Loucy (cell line): ENCODE data around the gene CFAP90.
A peak's percentile ranks its signal among the peaks of the same experiment; 100 is the strongest.

Experiments
- H2AFZ ChIP-seq: fragments of 200-600 bp; sonication (generic); 2 replicates; pipeline ENCODE4 v1.6.0; 2016; ENCODE audit warnings: antibody characterized with exemption, mild to moderate bottlenecking, low read length, moderate library complexity
- H3F3A ChIP-seq: fragments of 200-600 bp; 2 replicates; pipeline ENCODE4 v1.6.0; 2016; ENCODE audit warnings: antibody characterized with exemption, low read depth, mild to moderate bottlenecking
- H3K27me3 ChIP-seq: fragments of 200-600 bp; sonication (generic); 2 replicates; pipeline ENCODE4 v1.6.1; 2014; ENCODE audit warnings: low read length, mild to moderate bottlenecking; ENCODE audit not compliant: insufficient read depth, poor library complexity, severe bottlenecking
- H3K36me3 ChIP-seq: fragments of 200-600 bp; sonication (generic); 2 replicates; pipeline ENCODE4 v1.6.1; 2016; ENCODE audit warnings: low read length; ENCODE audit not compliant: insufficient read depth
- H3K4me1 ChIP-seq: fragments of 200-600 bp; sonication (generic); 2 replicates; pipeline ENCODE4 v1.5.1; 2014; ENCODE audit warnings: low read length, mild to moderate bottlenecking; ENCODE audit not compliant: insufficient read depth, poor library complexity, severe bottlenecking
- H3K4me2 ChIP-seq: fragments of 200-600 bp; sonication (generic); 2 replicates; pipeline ENCODE4 v1.6.0; 2014; ENCODE audit warnings: antibody characterized with exemption, low read length, low read depth, mild to moderate bottlenecking; ENCODE audit not compliant: poor library complexity, severe bottlenecking
- H3K4me3 ChIP-seq: fragments of 200-600 bp; sonication (generic); 2 replicates; pipeline ENCODE4 v1.5.1; 2014; ENCODE audit warnings: low read length, mild to moderate bottlenecking, mixed read lengths; ENCODE audit not compliant: poor library complexity, severe bottlenecking
- H3K79me2 ChIP-seq: fragments of 200-600 bp; sonication (generic); 2 replicates; pipeline ENCODE4 v1.6.1; 2014; ENCODE audit warnings: low read length; ENCODE audit not compliant: insufficient read depth
- H3K9ac ChIP-seq: fragments of 200-600 bp; sonication (generic); 2 replicates; pipeline ENCODE4 v1.6.0; 2014; ENCODE audit warnings: mild to moderate bottlenecking, low read depth, low read length, moderate library complexity; ENCODE audit not compliant: poor library complexity, severe bottlenecking
- H3K9me2 ChIP-seq: fragments of 200-600 bp; sonication (generic); replicated peaks from 2 replicates; pipeline ENCODE4 v1.6.1; 2016; ENCODE audit warnings: low read depth, low read length, mixed read lengths
- H3K9me3 ChIP-seq: fragments of 200-600 bp; sonication (generic); 2 replicates; pipeline ENCODE4 v1.6.1; 2014; ENCODE audit warnings: mild to moderate bottlenecking, antibody characterized with exemption, low read length, low read depth; ENCODE audit not compliant: insufficient read depth
- H4K20me1 ChIP-seq: fragments of 200-600 bp; sonication (generic); 2 replicates; pipeline ENCODE4 v1.6.0; 2014; ENCODE audit warnings: antibody characterized with exemption, low read length, mild to moderate bottlenecking; ENCODE audit not compliant: insufficient read depth, poor library complexity, severe bottlenecking
- EZH2phosphoT487 ChIP-seq: fragments of 200-600 bp; IDR thresholded peaks from 2 replicates; pipeline ENCODE4 v1.6.1; 2018; ENCODE audit warnings: antibody characterized with exemption, mild to moderate bottlenecking, moderate library complexity, borderline replicate concordance
- TF ChIP-seq, protein P1 (sequence below): fragments of 200-600 bp; sonication (generic); conservative IDR thresholded peaks from 2 replicates; pipeline ENCODE4 v1.5.1; 2014; ENCODE audit warnings: mild to moderate bottlenecking, antibody characterized with exemption, low read length

The CFAP90 gene

DNA sequence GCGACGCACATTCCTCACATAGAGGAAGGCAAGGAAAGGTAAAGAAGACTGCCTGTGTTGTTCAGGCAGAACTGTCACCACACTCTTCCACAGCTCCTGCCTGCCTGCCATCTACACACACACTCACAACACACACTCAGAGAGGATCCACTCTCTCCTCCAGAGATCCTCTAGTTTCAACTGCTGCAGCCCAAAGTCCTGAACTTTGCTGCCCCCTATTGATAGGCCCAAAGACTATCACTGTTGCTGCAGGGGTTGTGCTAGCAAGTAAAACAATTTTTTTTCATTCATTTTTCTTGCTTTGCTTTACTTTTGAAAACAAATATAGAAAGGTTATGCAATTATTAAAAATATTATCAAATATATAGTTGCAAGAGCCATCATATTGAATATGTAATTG lies 5.9 kb upstream of the CFAP90 start:
- Histone ChIP-seq H3K9ac (no peak overlapping the region), H3F3A (no peaks in the 10 kb centered on the region), H3K4me2 (no peak overlapping the region), H2AFZ (no peak overlapping the region), H3K4me3 (no peak overlapping the region), H3K36me3 (peaks cover 22% of the 10 kb centered on the region; the same call in 1 of the 2 replicates), H3K79me2 (no peaks in the 10 kb centered on the region), H3K9me2 (no peaks in the 10 kb centered on the region), H3K9me3 (no peaks in the 10 kb centered on the region), H3K4me1 (peaks cover 23% of the 10 kb centered on the region), H3K27me3 (no peaks in the 10 kb centered on the region), H4K20me1 (no peaks in the 10 kb centered on the region)
- no peak for TF ChIP-seq EZH2phosphoT487
- TF ChIP-seq, protein P1, sequence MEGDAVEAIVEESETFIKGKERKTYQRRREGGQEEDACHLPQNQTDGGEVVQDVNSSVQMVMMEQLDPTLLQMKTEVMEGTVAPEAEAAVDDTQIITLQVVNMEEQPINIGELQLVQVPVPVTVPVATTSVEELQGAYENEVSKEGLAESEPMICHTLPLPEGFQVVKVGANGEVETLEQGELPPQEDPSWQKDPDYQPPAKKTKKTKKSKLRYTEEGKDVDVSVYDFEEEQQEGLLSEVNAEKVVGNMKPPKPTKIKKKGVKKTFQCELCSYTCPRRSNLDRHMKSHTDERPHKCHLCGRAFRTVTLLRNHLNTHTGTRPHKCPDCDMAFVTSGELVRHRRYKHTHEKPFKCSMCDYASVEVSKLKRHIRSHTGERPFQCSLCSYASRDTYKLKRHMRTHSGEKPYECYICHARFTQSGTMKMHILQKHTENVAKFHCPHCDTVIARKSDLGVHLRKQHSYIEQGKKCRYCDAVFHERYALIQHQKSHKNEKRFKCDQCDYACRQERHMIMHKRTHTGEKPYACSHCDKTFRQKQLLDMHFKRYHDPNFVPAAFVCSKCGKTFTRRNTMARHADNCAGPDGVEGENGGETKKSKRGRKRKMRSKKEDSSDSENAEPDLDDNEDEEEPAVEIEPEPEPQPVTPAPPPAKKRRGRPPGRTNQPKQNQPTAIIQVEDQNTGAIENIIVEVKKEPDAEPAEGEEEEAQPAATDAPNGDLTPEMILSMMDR, result peak; percentile 93

DNA sequence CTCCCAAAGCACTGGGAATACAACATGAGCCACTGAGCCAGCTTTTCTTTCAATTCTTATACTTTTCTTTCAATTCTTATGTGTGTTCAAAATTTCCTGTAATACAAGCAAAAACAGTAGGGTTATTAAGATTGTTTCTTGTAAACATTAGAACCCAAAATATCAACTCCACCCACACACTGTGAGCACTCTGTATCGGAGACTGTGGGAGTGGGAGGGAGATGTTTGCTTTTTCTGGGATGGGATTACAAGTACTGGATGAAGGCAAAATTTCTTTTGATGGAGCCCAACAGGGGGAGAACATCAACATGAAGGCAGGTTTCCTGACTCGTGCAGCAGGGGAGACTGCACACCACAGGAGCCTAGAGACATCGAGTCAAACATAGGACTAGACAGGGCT lies 4.7 kb upstream of the CFAP90 start:
- H3K9ac ChIP-seq, result no peak overlapping the region
- TF ChIP-seq, protein P1, result no peak
- TF ChIP-seq EZH2phosphoT487, result no peak
- peaks cover 25% of the 10 kb centered on the region for H3K4me1 ChIP-seq
- no peaks in the 10 kb centered on the region for H3K9me3 ChIP-seq
- H3K36me3 ChIP-seq, result peaks cover 13% of the 10 kb centered on the region; the same call in 1 of the 2 replicates
- no peak overlapping the region for H3K4me3 ChIP-seq
- H3K9me2 ChIP-seq, result no peaks in the 10 kb centered on the region
- no peaks in the 10 kb centered on the region for H4K20me1 ChIP-seq
- H2AFZ ChIP-seq, result no peak overlapping the region
- no peaks in the 10 kb centered on the region for H3K79me2 ChIP-seq
- no peaks in the 10 kb centered on the region for H3K27me3 ChIP-seq
- H3F3A ChIP-seq, result no peaks in the 10 kb centered on the region
- no peak overlapping the region for H3K4me2 ChIP-seq

DNA sequence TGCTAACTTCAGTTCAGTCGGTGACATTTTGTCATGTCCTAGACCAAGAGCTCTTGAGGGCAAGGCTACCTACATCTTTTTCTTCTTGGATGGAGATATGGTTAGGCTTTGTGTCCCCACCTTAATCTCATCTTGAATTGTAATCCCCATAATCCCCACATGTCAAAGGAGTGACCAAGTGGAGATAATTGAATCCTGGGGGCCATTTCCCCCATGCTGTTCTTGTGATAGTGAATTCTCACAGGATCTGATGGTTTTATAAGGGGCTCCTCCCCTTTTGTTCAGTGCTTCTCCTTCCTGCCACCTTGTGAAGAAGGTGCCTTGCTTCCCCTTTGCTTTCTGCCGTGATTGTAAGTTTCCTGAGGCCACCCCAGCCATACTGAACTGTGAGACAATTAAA lies 2.1 kb upstream of the CFAP90 start:
- H3K9me2 ChIP-seq, result no peaks in the 10 kb centered on the region
- no peak overlapping the region for H2AFZ ChIP-seq
- H3K79me2 ChIP-seq, result no peaks in the 10 kb centered on the region
- no peaks in the 10 kb centered on the region for H3K36me3 ChIP-seq
- no peaks in the 10 kb centered on the region for H3F3A ChIP-seq
- no peaks in the 10 kb centered on the region for H3K9me3 ChIP-seq
- TF ChIP-seq EZH2phosphoT487, result no peak
- TF ChIP-seq, protein P1, result no peak
- H3K27me3 ChIP-seq, result no peaks in the 10 kb centered on the region
- H4K20me1 ChIP-seq, result no peaks in the 10 kb centered on the region
- peaks cover 19% of the 10 kb centered on the region for H3K4me1 ChIP-seq
- no peak overlapping the region for H3K9ac ChIP-seq
- no peak overlapping the region for H3K4me2 ChIP-seq
- no peak overlapping the region for H3K4me3 ChIP-seq
